MG63 (cell line): ENCODE data around the gene TRIM59. TPM values are rescaled to one million over a fixed set of nuclear protein-coding genes. Genes with fewer than 3 reads are reported as not detected.
"Not testable (repeated sequence)": the region's sequence is repeated elsewhere in the genome, so short reads cannot be mapped to it uniquely, and the experiment has no call there.

ENCODE experiments used
- DNase-seq: peaks from one replicate; pipeline ENCODE4 v3.0.0-alpha.2; 2020
- H3K27me3 ChIP-seq: fragments of 250-450 bp; sonication (Bioruptor Pico); 2 replicates; pipeline ENCODE4 v1.5.1; 2020; ENCODE audit warnings: mild to moderate bottlenecking, moderate library complexity
- H3K36me3 ChIP-seq: fragments of 250-450 bp; sonication (Bioruptor Pico); 2 replicates; pipeline ENCODE4 v1.5.1; 2020; ENCODE audit warnings: mild to moderate bottlenecking, moderate library complexity
- H3K4me3 ChIP-seq: fragments of 250-450 bp; sonication (Bioruptor Pico); 2 replicates; pipeline ENCODE4 v1.5.1; 2020; ENCODE audit warnings: mild to moderate bottlenecking, moderate library complexity
- H3K9me3 ChIP-seq: fragments of 250-450 bp; sonication (Bioruptor Pico); 2 replicates; pipeline ENCODE4 v1.5.1; 2020; ENCODE audit warnings: mild to moderate bottlenecking, moderate library complexity
- total RNA-seq: library from RNA; depleted of rRNA; stranded (reverse); fragments of >200 nt; shearing (Covaris generic); gene quantifications from 2 replicates; pipeline ENCODE4 v1.2.3, GENCODE V29; 2014; ENCODE audit warnings: low replicate concordance

TRIM59 gene
- total RNA-seq, 1 experiment from 2014 or later = 4.2 TPM

DNA sequence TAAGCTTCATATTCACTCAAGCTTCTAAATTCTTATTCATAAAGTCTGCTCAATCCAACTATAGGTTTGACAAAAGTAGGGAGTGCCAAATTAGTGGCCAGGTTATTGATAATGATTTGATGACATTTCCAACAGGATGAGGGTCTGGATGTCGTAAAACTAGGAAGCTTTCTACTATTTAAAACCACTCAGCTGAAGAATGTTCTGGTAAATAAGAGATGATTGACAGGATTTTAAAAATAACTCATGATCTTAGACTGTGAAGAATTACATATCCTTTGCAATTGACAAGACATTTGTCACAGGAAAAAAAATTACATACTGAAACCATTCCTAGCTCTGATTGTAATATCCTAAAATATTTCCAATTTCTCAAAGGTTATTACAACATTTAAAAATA lies 15.4 kb upstream of the TRIM59 start:
- no peak for DNase-seq
- peaks cover 3% of the 10 kb centered on the region for H3K9me3 ChIP-seq

DNA sequence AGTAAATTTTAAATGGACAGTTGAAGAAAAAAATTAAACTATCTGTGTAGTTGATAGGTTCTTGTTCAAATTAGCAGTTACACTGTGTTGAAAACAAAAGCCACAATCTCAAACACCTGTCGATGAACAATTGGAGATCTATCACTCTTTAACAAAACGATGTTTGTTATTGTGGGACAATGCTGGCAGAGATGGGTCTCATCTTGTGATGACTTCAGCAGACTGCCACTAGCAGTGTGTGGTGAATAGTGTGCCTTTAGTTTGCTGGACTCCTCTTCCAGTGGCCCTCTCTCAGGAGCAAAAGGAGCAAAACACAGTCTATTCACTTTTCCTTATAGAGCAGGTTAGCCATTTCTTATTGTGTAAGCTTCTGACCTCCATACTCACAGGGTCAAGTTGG lies 14.7 kb upstream of the TRIM59 start:
- DNase-seq = no peak
- Histone ChIP-seq H3K9me3 (no peaks in the 10 kb centered on the region), H3K36me3 (no peaks in the 10 kb centered on the region), H3K27me3 (no peaks in the 10 kb centered on the region), H3K4me3 (no peak overlapping the region)

More for the DNA sequence above, 15.4 kb upstream of the TRIM59 start:
- Histone ChIP-seq H3K4me3 (no peak overlapping the region), H3K36me3 (no peaks in the 10 kb centered on the region), H3K27me3 (no peaks in the 10 kb centered on the region)

DNA sequence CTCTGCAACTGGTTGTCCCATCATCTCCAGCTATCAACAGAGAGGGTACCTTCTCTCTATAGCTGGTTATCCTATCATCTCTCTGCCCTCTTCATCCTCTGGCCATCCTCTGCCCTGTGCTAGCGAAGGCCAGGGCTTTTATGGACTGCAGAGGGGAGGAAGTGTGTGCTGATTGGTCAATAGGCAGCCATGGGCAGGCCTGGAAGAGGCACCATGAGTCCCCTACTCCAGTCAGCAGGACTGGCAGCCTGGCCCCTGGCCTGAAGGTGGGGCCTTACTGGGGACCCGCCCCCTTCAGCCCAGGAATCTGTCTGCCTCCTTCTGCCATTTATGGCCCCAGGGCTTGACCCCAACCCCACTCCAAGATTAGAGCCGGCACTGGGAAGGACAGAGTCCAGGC lies 10.4 kb upstream of the TRIM59 start:
- Histone ChIP-seq H3K9me3 (no peaks in the 10 kb centered on the region), H3K4me3 (no peak overlapping the region), H3K36me3 (no peaks in the 10 kb centered on the region), H3K27me3 (no peaks in the 10 kb centered on the region; the same call in 1 of the 2 replicates)
- DNase-seq = no peak

DNA sequence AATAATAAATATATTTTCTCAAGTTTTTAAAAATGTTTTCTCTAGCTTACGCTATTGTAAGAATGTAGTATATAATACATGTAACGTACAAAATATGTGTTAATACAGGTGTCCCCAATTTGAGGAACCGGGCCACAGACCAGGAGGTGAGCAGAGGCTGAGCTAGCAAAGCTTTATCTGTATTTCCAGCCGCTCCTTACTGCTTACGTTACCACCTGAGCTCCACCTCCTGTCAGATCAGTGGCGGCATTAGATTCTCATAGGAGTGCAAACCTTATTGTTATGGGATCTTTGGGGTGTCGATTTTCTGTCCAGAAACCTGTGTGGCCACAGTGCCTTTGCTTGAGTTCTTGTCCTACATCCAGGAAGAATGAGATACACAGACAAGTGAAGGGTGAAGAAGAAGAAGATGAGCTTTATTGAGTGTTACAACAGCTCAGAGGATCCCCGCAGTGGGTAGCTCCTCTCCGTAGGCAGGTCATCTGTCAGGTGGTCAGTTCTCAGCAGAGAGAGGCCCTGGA lies 9.9 kb upstream of the TRIM59 start:
- Histone ChIP-seq H3K27me3 (no peaks in the 10 kb centered on the region; the same call in 1 of the 2 replicates), H3K9me3 (no peaks in the 10 kb centered on the region), H3K4me3 (no peak overlapping the region), H3K36me3 (no peaks in the 10 kb centered on the region)
- no peak for DNase-seq

DNA sequence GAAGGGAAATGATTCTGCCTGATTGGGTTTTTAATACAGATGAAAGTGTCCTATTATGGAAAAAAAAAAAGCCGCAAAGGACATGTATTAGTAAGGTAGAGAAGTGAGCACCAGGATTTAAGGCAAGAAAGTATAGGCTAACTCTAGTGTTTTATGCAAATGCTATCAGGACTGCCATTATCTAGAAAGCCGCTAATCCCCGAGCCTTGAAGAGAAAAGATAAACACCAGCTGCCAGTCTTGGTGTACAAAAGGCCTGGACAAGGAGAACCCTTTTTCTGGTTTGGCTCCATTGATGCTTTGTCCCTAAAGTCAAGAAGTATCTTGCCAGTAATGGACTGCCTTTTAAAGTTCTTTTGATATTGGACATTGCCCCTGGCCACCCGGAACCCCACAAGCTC lies 8.6 kb upstream of the TRIM59 start:
- H3K9me3 ChIP-seq = no peaks in the 10 kb centered on the region
- H3K36me3 ChIP-seq = no peaks in the 10 kb centered on the region
- no peak overlapping the region for H3K4me3 ChIP-seq
- H3K27me3 ChIP-seq = no peaks in the 10 kb centered on the region; the same call in 1 of the 2 replicates
- no peak for DNase-seq

DNA sequence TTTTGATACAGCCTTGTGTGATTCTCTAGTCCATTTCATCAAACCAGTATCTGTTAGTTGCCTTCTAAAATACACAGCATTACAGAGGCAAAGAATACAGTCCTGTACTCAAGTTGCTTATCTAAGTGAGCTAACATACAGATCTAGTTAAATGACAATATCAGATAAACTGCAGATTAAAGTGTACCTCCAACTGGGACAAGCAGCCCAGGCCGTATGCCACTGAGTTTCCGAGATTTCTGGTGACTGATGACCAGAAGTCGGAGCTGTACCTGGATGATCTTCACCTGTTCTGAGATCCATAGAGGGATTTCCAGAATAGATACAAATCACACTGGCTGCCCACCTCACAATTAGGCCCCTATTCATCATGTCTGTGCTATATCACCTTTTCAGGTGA lies 6.3 kb upstream of the TRIM59 start:
- no peaks in the 10 kb centered on the region for H3K9me3 ChIP-seq
- H3K27me3 ChIP-seq = no peaks in the 10 kb centered on the region; the same call in 1 of the 2 replicates
- no peak for DNase-seq
- no peak overlapping the region for H3K4me3 ChIP-seq
- no peaks in the 10 kb centered on the region for H3K36me3 ChIP-seq

DNA sequence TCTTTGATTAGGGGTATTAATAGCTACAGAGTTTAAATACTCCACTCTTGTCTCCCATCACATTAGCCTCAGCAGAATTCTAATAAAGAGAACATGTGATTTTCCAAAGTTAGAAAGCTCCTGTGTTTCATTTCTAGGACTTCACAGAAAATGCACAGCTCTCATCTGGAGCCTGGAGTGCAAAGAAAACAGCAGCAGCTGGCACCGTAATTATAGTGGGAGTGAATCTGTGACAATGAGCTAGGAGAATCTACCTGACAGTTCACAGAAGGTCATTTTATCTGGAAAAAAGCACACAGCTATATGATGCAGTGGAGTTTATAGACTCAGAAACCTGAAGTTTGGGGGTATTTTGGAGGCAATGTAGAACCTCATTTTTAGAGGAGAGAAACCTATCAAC lies 5.4 kb upstream of the TRIM59 start:
- no peak for DNase-seq
- no peaks in the 10 kb centered on the region for H3K36me3 ChIP-seq
- no peaks in the 10 kb centered on the region for H3K9me3 ChIP-seq
- H3K4me3 ChIP-seq = no peak overlapping the region
- no peaks in the 10 kb centered on the region; the same call in 1 of the 2 replicates for H3K27me3 ChIP-seq

DNA sequence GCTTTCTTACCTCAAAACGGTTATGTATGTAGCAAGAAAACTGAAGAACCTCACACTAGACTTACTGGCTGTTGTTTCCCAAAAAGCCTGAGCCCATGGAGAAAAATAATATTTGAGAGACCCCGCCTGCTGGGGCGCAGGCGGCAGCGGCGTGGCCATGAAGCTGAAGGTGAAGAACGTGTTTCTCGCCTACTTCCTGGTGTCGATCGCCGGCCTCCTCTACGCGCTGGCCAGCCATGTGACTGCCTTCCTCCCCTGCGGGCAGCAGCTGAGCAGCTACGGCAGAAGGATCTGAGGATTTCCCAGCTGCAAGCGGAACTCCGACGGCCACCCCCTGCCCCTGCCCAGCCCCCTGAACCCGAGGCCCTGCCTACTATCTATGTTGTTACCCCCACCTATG lies 2.7 kb upstream of the TRIM59 start:
- H3K27me3 ChIP-seq, H3K36me3 ChIP-seq, H3K9me3 ChIP-seq, DNase-seq, H3K4me3 ChIP-seq: not testable (repeated sequence)

DNA sequence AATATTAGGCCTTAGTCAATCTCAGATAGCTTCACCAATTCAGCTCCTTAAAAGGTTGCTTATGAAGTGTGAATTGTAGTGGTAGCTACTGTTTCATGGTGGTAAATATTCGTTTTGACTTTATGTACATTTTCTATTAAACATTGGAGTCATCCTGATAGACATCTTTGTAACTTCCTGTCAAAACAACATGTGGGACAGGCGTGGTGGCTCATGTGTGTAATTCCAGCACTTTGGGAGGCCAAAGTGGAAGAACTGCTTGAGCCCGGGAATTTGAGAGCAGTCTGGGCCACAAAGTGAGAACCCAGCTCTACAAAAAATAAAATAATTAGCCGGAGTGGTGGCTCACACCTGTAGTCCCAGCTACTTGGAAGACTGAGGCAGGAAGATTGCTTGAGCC lies 2.0 kb upstream of the TRIM59 start:
- no peaks in the 10 kb centered on the region for H3K9me3 ChIP-seq
- H3K36me3 ChIP-seq = no peaks in the 10 kb centered on the region
- no peak overlapping the region for H3K4me3 ChIP-seq
- no peaks in the 10 kb centered on the region for H3K27me3 ChIP-seq
- DNase-seq = no peak

DNA sequence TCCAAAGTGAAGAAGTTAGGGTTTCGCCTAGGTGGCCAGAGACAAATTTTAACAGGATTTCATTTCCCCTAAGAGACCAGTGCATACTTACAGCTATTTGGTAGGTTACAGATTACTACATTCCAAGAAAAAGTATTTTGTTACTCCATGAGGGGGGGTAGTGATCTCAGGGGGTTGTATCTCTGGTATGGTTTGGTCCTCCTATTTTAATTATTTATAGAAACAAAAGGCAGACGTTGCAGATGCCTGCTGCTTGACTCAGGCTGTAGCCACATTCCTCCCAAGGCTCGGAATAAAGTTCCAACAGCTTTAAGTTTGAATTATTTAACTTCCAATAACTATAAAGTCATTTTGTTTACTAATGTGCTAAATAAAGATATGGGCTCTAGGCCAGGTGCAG lies 1.3 kb upstream of the TRIM59 start:
- DNase-seq = peak; percentile 54
- Histone ChIP-seq H3K36me3 (no peaks in the 10 kb centered on the region), H3K9me3 (no peaks in the 10 kb centered on the region), H3K27me3 (no peaks in the 10 kb centered on the region), H3K4me3 (no peak overlapping the region)

DNA sequence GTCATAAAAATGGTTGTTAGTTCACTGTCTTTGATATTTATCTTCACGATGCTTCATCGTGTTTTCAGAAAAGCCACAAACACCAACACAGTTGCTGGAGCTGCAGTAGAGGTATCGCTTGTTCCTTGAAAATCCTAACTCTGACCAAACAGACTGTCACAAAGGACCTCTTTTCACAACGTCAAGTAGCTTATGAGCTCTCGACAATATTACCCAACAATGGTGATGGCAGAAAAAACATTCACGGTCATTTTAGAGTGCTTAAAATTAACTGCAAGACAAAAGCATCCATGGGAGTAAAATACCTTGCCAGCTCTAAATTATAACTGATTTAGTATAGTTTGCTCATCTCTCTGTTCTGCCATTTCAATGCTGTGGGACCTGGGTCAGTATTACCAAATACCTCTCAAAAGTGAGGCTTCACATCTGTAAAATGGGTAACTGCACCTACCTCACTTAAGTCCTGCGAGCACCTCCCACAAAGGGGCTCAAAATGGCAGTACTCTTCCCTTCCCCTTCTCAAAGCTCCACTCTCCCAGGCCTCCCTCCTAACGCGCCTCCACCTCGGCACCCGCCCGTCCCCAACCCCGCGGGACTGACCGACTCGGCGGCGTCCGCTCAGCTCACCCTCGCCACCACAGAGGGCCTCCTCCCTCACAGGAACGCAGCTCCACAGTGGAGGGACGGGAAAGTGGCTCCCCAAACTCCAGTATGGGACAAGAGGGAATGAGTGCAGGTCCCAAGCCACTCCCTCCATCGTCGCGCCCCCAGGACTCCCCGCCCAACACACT lies 546 bp downstream of the TRIM59 start:
- H3K4me3 ChIP-seq = peak overlapping the region; percentile 85
- no peaks in the 10 kb centered on the region for H3K9me3 ChIP-seq
- no peak for DNase-seq
- H3K36me3 ChIP-seq = peaks cover 7% of the 10 kb centered on the region; the same call in 1 of the 2 replicates
- H3K27me3 ChIP-seq = no peaks in the 10 kb centered on the region

DNA sequence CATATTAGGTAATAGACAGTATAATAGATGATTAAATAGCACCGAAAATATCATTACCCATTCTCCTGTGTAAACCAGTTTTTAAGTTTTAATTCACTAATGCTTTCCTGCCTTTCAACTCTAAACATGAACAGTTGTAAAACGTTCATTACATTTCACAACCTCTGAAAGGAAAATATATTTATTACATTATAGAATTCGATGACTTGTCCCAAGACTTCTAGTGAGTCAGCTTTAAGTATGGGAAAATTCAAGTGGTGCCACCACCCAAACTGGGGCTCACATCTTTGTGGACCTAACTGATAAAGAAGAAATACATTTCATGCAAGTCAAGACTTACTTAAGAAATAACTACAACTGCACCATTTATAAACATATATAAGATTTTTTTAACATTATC lies 2.0 kb downstream of the TRIM59 start:
- no peak for DNase-seq
- Histone ChIP-seq H3K4me3 (peak overlapping the region; percentile 85), H3K36me3 (peaks cover 9% of the 10 kb centered on the region; the same call in 1 of the 2 replicates)

DNA sequence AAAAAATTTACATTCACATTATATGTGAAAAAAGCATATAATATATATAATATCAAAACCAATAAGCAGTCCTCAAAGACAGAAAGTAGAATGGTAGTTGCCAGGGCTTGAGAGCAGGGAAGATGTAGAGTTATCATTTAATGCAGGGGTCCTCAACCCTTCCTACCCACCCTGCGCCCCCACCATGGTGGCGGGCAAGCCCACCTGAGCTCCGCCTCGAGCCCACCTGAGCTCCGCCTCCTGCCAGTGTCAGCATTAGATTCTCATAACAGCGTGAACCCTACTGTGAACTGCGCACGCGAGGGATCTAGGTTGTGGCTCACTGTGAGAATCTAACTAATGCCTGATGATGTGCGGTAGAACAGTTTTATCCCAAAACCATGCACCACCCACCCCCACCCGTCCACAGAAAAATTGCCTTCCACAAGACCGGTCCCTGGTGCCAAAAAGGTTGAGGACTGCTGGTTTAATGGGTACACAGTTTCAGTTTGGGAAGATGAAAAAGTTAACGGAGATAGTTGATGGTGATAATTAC lies 3.0 kb downstream of the TRIM59 start:
- Histone ChIP-seq H3K9me3 (no peaks in the 10 kb centered on the region), H3K4me3 (peak overlapping the region; percentile 32), H3K36me3 (peaks cover 9% of the 10 kb centered on the region; the same call in 1 of the 2 replicates), H3K27me3 (no peaks in the 10 kb centered on the region)
- DNase-seq = peak; percentile 37

More for the DNA sequence above, 2.0 kb downstream of the TRIM59 start:
- Histone ChIP-seq H3K27me3 (no peaks in the 10 kb centered on the region), H3K9me3 (no peaks in the 10 kb centered on the region)

DNA sequence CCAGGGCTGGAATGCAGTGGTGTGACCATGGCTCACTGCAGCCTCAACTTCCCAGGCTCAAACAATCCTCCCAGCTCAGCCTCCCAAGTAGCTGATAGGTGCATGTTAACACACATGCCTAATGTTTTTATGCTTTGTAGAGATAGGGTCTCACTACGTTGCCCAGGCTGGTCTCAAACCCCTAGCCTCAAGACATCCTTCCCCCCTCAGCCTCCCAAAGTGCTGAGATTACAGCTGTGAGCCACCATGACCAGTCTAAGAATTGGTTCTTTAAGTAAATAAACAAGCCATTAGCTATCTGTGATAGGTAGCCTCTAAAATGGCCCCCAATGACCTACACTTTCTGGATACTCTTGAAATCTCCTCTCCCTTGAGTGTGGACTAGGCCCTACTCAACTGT lies 3.7 kb downstream of the TRIM59 start:
- DNase-seq = no peak
- no peaks in the 10 kb centered on the region for H3K27me3 ChIP-seq
- no peaks in the 10 kb centered on the region for H3K9me3 ChIP-seq
- peaks cover 9% of the 10 kb centered on the region; the same call in 1 of the 2 replicates for H3K36me3 ChIP-seq
- no peak overlapping the region for H3K4me3 ChIP-seq

DNA sequence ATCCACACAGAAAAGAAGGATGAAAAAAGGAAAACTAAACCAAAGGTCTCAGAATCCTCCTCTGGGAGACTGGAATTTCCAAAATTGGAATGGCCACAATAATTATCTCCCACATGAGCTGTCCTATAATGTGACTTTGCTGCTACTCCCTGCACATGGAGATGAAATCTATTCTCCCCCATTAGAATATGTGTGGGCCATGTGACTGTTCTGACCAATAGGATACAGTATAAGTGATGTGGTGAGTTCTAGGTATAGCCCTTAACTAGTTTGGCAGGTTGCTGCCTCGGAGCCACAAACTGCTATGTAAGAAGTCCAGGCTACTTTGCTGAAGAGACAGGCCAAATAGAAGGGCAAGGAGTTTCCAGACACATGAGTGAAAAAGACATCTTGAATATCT lies 5.2 kb downstream of the TRIM59 start:
- no peak overlapping the region for H3K4me3 ChIP-seq
- no peaks in the 10 kb centered on the region for H3K27me3 ChIP-seq
- no peak for DNase-seq
- no peaks in the 10 kb centered on the region for H3K9me3 ChIP-seq
- peaks cover 10% of the 10 kb centered on the region; the same call in 1 of the 2 replicates for H3K36me3 ChIP-seq

DNA sequence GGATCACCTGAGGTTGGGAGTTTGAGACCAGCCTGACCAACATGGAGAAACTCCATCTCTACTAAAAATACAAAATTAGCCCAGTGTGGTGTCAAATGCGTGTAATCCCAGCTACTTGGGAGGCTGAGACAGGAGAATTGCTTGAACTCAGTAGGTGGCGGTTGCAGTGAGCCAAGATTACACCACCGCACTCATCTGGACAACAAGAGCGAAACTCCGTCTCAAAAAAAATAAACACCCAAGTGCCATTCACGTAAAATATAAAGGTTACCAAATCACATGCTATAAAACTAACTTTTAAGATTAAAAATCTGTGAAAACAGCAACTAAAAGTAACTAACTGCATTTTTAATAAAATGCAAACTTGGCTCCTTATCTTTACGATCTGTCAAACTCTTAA lies 8.9 kb downstream of the TRIM59 start:
- Histone ChIP-seq H3K27me3 (no peaks in the 10 kb centered on the region), H3K4me3 (no peak overlapping the region), H3K9me3 (no peaks in the 10 kb centered on the region), H3K36me3 (peaks cover 38% of the 10 kb centered on the region)
- DNase-seq = no peak

DNA sequence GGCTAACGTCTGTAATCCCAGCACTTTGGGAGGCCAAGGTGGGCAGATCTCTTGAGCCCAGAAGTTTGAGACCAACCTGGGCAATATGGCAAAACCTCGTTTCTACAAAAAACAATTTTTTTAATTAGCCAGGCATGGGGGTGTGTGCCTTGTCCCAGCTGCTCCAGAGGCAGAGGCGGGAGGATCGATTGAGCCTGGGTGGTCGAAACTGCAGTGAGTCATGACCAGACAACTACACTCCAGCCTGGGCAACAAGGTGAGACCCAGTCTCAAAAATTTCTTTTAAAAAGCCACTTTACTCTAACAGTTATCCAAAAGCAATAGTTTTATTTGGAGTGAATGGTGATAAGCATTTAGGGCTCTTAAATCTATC lies 12.5 kb downstream of the TRIM59 start:
- no peaks in the 10 kb centered on the region for H3K9me3 ChIP-seq
- no peak for DNase-seq
- no peaks in the 10 kb centered on the region for H3K27me3 ChIP-seq
- H3K36me3 ChIP-seq = peaks cover 66% of the 10 kb centered on the region
- H3K4me3 ChIP-seq = no peak overlapping the region

DNA sequence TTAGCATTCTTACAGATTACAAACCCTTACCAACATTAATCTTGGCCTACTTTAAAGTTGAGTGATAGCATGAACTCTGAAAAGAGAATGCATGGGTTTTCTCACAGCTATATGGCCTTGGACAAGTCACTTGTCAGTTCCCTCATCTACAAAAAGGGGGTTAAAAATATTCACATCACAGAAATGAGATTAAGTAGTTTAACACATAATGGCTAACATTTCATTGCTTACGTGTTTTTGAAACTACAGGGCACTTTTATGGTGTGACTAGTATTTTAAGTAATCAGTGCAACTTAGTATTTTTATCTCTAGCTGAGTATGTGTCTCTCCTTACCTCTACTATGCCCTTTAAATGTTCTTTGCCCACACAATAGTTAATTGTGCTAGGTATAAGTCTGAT lies 13.8 kb downstream of the TRIM59 start:
- Histone ChIP-seq H3K27me3 (no peaks in the 10 kb centered on the region), H3K36me3 (peaks cover 79% of the 10 kb centered on the region), H3K4me3 (no peak overlapping the region), H3K9me3 (no peaks in the 10 kb centered on the region)
- no peak for DNase-seq
